SH-SY5Y (cell line): ENCODE measurements around the gene TXNDC2.

ENCODE experiments used
- GATA2 ChIP-seq: IDR thresholded peaks from 2 replicates; pipeline ENCODE4 v1.6.1; 2011; ENCODE audit warnings: mild to moderate bottlenecking, low read depth, low read length
- GATA3 ChIP-seq: IDR thresholded peaks from 2 replicates; pipeline ENCODE4 v1.6.1; 2011; ENCODE audit warnings: low read depth, mild to moderate bottlenecking, low read length, moderate library complexity

DNA sequence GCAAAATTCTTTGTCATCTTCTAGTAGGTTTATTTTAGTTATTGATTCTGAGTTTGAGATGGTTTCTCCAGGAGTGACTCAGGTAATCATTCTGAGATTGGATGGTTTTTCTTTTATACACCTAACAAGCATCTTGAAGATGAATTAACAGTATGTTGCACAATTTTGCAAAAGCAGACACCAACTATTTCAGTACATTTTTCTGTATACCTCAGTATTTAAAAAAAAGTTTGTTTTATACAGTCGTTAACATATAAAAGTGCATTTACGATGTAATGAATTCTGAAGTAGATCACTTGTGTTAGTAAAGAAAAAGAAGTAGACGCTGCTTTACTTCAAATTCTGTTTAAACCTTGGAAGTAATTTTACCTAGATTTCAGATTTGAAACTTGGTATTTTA lies 31.0 kb downstream of the TXNDC2 start:
- TF ChIP-seq GATA2, result no peak
- TF ChIP-seq GATA3, result no peak
